ENCODE results near the gene DUSP28. TPM values are rescaled to one million over a fixed set of nuclear protein-coding genes. Genes with fewer than 3 reads are reported as not detected.
"Not testable (repeated sequence)": the region's sequence is repeated elsewhere in the genome, so short reads cannot be mapped to it uniquely, and the experiment has no call there.

The DUSP28 gene
- total and polyA plus RNA-seq, 2 of the 8 experiments (the other 6 are each of a cell fraction or from before 2014, with no cell fraction given) = 2.1 to 2.3 TPM

- H3K9me3 ChIP-seq (ENCODE audit: insufficient read depth in 2 of 2, low read depth in 1 of 2, low read length in 1 of 2); DNase-seq (ENCODE audit: low read depth in 1 of 2, low spot score in 2 of 2): not testable (repeated sequence)
- CTCF ChIA-PET (ENCODE audit: partially characterized antibody) = interaction anchor here (1.0 to 1.4 kb wide), 2 partner anchors 16 to 25 kb away, joined by 3 read pairs; no protein-coding TSS in a partner anchor
Measured at GRCh38 chr2:240539101-240539500, 21.1 kb upstream of the DUSP28 start.

More at GRCh38 chr2:240539101-240539500, 21.1 kb upstream of the DUSP28 start:
- H4K91ac ChIP-seq (replicated peaks; ENCODE audit: insufficient read length, low read length); FAIRE-seq; H3K79me2 ChIP-seq (ENCODE audit: control insufficient read depth in 1 of 2, insufficient read depth in 2 of 2, low read length in 2 of 2); H4K8ac ChIP-seq (ENCODE audit: extremely low read depth, insufficient read depth, low read length); H3K18ac ChIP-seq (ENCODE audit: extremely low read depth, low read length); H3K23ac ChIP-seq (ENCODE audit: insufficient read length); H2BK12ac ChIP-seq (ENCODE audit: low read depth, low read length); H3K9ac ChIP-seq (replicated peaks in 1 of 4; ENCODE audit: extremely low read depth in 1 of 4, low read depth in 3 of 4, low read length in 3 of 4); POLR2A ChIA-PET (ENCODE audit: partially characterized antibody); H4K20me1 ChIP-seq (replicated peaks in 1 of 2; ENCODE audit: control insufficient read depth in 1 of 2, insufficient read depth in 2 of 2, low read length in 2 of 2); H2AK5ac ChIP-seq (ENCODE audit: low read depth, low read length); H2AFZ ChIP-seq (ENCODE audit: low read length); H2BK120ac ChIP-seq (replicated peaks; ENCODE audit: low read depth, low read length); H3K56ac ChIP-seq (replicated peaks; ENCODE audit: insufficient read length, low read depth, low read length); H3K36me3 ChIP-seq (ENCODE audit: control insufficient read depth in 2 of 4, insufficient read depth in 4 of 4, low read length in 3 of 4); H3K4me1 ChIP-seq (replicated peaks in 1 of 4; ENCODE audit: control insufficient read depth in 3 of 4, insufficient read depth in 4 of 4, low read length in 3 of 4); H3K79me1 ChIP-seq (ENCODE audit: low read depth, low read length); H3K4ac ChIP-seq (replicated peaks; ENCODE audit: insufficient read length, low read depth, low read length); H3K4me2 ChIP-seq (ENCODE audit: insufficient read depth in 1 of 2, low read depth in 2 of 2, low read length in 2 of 2); H3K27ac ChIP-seq (ENCODE audit: low read depth, low read length); H4K5ac ChIP-seq (ENCODE audit: insufficient read length, low read depth, low read length); H2BK20ac ChIP-seq (ENCODE audit: low read length); H3K27me3 ChIP-seq (replicated peaks in 1 of 4; ENCODE audit: control insufficient read depth in 3 of 4, extremely low read depth in 1 of 4, insufficient read depth in 3 of 4, low read length in 3 of 4); H3K4me3 ChIP-seq (ENCODE audit: extremely low read depth in 1 of 4, insufficient read depth in 2 of 4, low read depth in 3 of 4, low read length in 4 of 4); H2BK15ac ChIP-seq (ENCODE audit: low read length); H3K23me2 ChIP-seq (ENCODE audit: low read depth, low read length); H3K14ac ChIP-seq (ENCODE audit: insufficient read length); H2BK5ac ChIP-seq (ENCODE audit: low read depth, low read length): not testable (repeated sequence)
- WGBS, 2 experiments (ENCODE audit: extremely low coverage in 1 of 2, insufficient coverage in 1 of 2, insufficient read length in 1 of 2, insufficient replicate concordance in 2 of 2, low coverage in 1 of 2, low lambda C conversion rate in 2 of 2, missing lambda C conversion rate in 1 of 2) = 88% methylated on average over 17 of the region's 17 CpGs; no CpG with 5 or more reads in 1 of the 2 experiments

All from H1 (cell line).